Stomach smooth muscle (tissue), 2 donors: ENCODE measurements around the gene MSMP.

Experiments used
- H3K27ac ChIP-seq: one replicate; pipeline ENCODE4 v1.7.0; 2013; ENCODE audit warnings: mild to moderate bottlenecking, low read length, inconsistent platforms
- H3K27me3 ChIP-seq, 2 donors: one replicate each; pipeline ENCODE4 v1.7.0; 2013; ENCODE audit warnings: low read length in 2 of 2; ENCODE audit not compliant: insufficient read depth in 2 of 2, control insufficient read depth in 1 of 2
- H3K36me3 ChIP-seq, 2 donors: one replicate each; pipeline ENCODE4 v1.7.0; 2013; ENCODE audit warnings: low read length in 2 of 2; ENCODE audit not compliant: control insufficient read depth in 2 of 2, insufficient read depth in 2 of 2
- H3K4me1 ChIP-seq: one replicate; pipeline ENCODE4 v1.7.0; 2013; ENCODE audit warnings: low read length; ENCODE audit not compliant: control insufficient read depth, insufficient read depth
- H3K4me3 ChIP-seq, 2 donors: one replicate each; pipeline ENCODE4 v1.7.0; 2013; ENCODE audit warnings: low read length in 2 of 2
- H3K9ac ChIP-seq, 2 donors: one replicate each; pipeline ENCODE4 v1.7.0; 2013; ENCODE audit warnings: low read length in 2 of 2, mild to moderate bottlenecking in 1 of 2
- H3K9me3 ChIP-seq, 2 donors: one replicate each; pipeline ENCODE4 v1.7.0; 2013; ENCODE audit warnings: low read length in 2 of 2; ENCODE audit not compliant: control insufficient read depth in 2 of 2
- donor health status: healthy.
- donor health status: Pancreatic carcinoma.

MSMP gene

DNA sequence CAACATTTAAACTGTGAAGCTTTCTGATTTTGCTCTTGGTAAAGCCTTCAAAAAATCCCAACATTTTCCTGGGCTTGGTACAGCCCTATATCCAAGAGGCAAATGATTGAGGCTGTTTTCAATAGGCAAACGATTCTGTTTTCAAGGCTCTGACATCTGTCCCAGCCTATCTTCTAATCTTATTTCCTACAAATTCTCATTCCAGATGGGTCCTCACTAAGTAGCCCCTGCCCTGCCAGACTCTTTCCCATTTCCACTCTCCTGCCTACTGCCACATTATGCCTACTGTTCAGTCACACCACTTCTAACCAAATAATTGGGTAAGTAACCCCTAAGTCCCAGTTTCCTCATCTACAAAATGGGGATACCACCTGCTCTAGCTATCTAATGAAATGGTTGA lies 8.5 kb downstream of the MSMP start:
- H3K9ac ChIP-seq, result peak overlapping the region in 1 of 2 donors; percentile 37
- H3K36me3 ChIP-seq, result peaks cover 38 to 40% of the 10 kb centered on the region in 2 donors
- H3K9me3 ChIP-seq, result no peaks in the 10 kb centered on the region
- no peak overlapping the region for H3K27ac ChIP-seq
- no peaks in the 10 kb centered on the region for H3K27me3 ChIP-seq
- peak overlapping the region; percentile 50 to 97 for H3K4me3 ChIP-seq
- H3K4me1 ChIP-seq, result peaks cover 39% of the 10 kb centered on the region

DNA sequence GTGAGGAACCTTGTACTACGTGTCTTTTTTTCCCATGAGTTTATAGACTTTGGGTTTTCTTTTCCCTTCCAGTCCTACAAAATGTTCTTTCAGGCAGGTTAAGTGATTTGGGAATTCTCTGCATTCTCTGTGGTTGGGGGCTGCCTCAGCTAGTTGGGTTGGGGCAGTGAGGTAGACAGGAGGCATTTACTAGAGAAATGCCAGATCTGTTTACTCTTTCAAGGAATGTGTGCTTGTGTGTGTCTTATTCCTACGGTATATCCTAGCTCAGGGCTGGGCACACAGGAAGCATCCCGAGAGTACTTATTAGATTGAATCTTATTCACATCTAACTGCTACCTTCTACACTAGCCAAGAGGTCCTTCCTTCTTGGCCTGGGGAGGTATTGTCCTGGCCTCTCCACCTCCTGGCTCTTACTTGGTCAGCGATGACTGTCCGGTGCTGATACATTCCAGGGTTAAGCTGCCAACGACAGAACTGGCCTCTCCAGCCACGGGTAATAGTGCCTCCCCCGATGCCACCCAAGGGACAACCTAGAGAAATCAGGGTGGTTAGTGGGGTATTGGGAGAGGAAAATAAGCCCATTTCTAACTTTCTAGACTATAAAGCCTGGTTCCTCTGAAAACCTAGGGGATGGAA lies 10.1 kb downstream of the MSMP start:
- Histone ChIP-seq H3K27me3 (no peaks in the 10 kb centered on the region), H3K9ac (peak overlapping the region in 1 of 2 donors; percentile 36), H3K36me3 (peaks cover 54 to 55% of the 10 kb centered on the region in 2 donors), H3K4me1 (peaks cover 30% of the 10 kb centered on the region), H3K4me3 (no peak overlapping the region), H3K9me3 (no peaks in the 10 kb centered on the region), H3K27ac (peak overlapping the region; percentile 53)

DNA sequence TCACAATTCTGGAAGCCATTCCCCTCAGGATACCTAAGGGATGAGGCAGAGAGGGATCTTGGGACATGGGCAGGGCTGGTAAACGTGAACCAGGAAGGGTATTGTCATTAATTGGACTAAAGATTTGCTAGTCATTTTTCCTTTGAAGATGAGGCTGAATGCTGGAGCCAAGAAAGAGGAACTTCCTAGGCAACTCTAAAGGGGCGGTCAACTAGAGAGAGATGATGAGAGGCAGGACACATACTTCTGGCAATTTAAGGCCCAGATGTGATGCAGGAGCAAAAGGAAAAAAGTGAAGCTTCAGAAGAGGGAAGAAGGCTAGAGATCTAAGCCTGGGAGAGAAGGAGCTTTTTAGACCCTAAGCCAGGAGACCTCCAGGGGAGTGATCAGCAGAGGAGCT lies 10.6 kb downstream of the MSMP start:
- Histone ChIP-seq H3K27me3 (no peaks in the 10 kb centered on the region), H3K4me3 (no peak overlapping the region), H3K9me3 (no peaks in the 10 kb centered on the region), H3K9ac (peak overlapping the region in 1 of 2 donors; percentile 29), H3K4me1 (peaks cover 29% of the 10 kb centered on the region), H3K36me3 (peaks cover 59 to 61% of the 10 kb centered on the region in 2 donors), H3K27ac (no peak overlapping the region)

DNA sequence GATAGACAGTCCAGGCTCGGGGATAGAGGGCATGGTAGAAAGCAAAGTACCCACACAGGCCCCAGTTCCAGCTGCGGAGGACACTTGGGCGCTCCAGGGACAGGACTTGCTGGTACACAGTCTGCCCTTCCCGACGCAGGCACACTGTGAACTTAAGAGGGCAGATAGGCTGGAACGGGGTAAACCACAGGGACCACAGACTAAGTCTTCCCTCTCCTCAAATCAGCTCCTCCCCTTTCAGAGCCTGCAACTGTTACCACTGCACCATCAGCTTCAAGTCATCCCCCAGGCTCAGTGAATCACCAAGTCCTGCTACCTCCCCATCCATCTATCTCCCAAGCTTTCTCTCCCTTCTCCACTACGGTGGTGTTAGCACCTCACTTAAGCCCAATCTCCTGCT lies 12.3 kb downstream of the MSMP start:
- Histone ChIP-seq H3K4me1 (peaks cover 12% of the 10 kb centered on the region), H3K27ac (no peak overlapping the region), H3K9ac (peak overlapping the region in 1 of 2 donors; percentile 13), H3K36me3 (peaks cover 76 to 78% of the 10 kb centered on the region in 2 donors), H3K4me3 (no peak overlapping the region), H3K27me3 (no peaks in the 10 kb centered on the region), H3K9me3 (no peaks in the 10 kb centered on the region)

DNA sequence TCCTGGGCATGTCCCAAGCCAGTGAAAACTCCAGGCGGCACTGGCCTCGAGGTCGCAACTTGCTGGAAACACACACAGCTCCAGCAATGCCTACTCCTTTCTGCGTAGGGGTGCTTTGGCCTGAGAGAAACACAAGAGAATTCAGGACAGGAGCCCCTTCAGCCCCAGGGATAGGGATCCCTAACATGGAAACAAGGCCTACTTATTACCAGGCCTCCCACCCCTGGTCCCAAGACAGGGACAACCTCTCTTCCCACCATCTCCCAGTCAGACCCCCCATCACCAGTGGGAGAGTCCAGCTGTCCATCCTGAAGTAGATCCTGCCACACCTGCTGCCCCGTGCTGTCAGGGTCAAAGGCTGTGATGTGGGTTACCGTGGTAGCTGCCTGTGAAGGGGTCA lies 13.8 kb downstream of the MSMP start:
- H3K9me3 ChIP-seq, result no peaks in the 10 kb centered on the region
- H3K27me3 ChIP-seq, result no peaks in the 10 kb centered on the region
- H3K9ac ChIP-seq, result no peak overlapping the region
- no peak overlapping the region for H3K4me3 ChIP-seq
- peaks cover 91 to 93% of the 10 kb centered on the region in 2 donors for H3K36me3 ChIP-seq
- H3K27ac ChIP-seq, result no peak overlapping the region
- peaks cover 7% of the 10 kb centered on the region for H3K4me1 ChIP-seq

DNA sequence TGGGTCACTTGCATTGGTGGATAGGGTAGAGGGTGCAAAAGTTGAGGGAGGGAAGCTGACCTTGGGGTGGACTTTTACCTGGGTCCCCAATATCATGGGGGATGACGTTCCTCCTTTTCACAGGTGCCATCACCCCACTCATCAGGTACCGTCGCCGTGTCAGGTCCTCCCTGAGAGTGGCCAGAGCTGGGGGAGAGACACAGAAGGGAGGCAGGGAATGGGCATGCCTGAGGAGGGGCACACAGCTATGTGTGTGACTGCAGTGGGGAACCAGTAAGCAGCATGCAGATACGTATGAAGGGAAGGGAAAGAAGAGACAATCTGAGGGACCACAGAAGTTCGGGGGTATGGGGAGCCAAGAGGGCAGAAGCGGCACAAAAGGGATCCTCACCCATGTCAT lies 15.2 kb downstream of the MSMP start:
- no peaks in the 10 kb centered on the region for H3K9me3 ChIP-seq
- H3K27ac ChIP-seq, result no peak overlapping the region
- H3K4me3 ChIP-seq, result no peak overlapping the region
- peaks cover 87 to 88% of the 10 kb centered on the region in 2 donors for H3K36me3 ChIP-seq
- H3K27me3 ChIP-seq, result no peaks in the 10 kb centered on the region
- peaks cover 5% of the 10 kb centered on the region for H3K4me1 ChIP-seq
- no peak overlapping the region for H3K9ac ChIP-seq

DNA sequence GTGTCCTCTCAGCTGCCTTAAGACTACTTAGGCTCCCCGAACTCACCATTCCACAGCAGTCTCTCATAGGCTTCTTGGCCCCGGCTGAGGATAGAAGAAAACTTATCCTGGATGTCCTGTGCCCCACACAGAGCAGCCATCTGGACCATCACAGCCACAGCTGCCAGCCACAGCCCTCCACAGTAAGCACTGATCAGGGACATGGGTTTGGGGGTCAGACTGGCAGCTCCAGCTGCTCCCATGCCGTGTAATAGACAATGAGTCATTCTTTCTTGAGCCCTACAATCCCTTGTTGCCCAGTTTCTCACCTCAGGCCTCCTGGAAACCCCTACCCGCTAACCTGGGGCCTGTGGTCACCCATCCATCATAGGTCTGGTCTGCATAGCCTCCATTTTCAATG lies 15.9 kb downstream of the MSMP start:
- Histone ChIP-seq H3K36me3 (peaks cover 79 to 82% of the 10 kb centered on the region in 2 donors), H3K9me3 (no peaks in the 10 kb centered on the region), H3K9ac (no peak overlapping the region)

DNA sequence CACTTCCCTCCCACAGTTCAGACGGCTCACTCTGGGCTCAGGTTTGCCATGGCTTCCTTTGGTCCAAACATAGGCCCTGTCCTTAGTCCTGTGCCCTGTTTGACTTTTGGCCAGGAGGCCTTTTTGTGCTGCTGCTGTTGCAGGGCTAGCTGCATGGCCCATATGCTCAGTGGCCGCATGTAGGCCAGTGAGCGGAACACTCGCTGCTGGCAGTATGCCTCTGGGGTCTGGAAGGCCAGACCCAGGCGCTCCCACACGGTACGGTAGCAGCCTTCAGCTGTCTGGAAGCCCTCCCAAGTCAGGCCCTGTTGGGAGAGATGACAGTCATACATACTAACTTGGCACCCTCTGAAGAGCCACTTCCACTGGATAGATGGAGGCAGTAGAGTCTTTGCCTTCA lies 16.9 kb downstream of the MSMP start:
- Histone ChIP-seq H3K4me3 (no peak overlapping the region), H3K9ac (no peak overlapping the region), H3K27me3 (no peaks in the 10 kb centered on the region), H3K9me3 (no peaks in the 10 kb centered on the region), H3K4me1 (peaks cover 20% of the 10 kb centered on the region), H3K36me3 (peaks cover 69 to 72% of the 10 kb centered on the region in 2 donors), H3K27ac (no peak overlapping the region)

More for the DNA sequence above, 15.9 kb downstream of the MSMP start:
- Histone ChIP-seq H3K27ac (peak overlapping the region; percentile 11), H3K4me1 (peaks cover 12% of the 10 kb centered on the region), H3K27me3 (no peaks in the 10 kb centered on the region), H3K4me3 (no peak overlapping the region)

DNA sequence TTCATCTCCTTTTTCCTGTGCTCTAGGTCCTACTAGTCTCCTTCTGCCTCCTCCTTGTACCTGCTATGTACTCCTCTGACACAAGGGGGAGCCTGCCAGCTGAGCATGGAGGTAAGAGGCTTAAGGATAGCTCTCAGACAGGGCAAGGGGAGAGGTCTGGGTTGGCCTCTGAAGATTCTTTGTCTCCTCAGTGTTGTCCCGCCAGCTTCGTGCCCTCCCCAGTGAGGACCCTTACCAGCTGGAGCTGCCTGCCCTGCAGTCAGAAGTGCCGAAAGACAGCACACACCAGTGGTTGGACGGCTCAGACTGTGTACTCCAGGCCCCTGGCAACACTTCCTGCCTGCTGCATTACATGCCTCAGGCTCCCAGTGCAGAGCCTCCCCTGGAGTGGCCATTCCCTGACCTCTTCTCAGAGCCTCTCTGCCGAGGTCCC lies 17.9 kb downstream of the MSMP start:
- H3K9ac ChIP-seq, result no peak overlapping the region
- H3K4me1 ChIP-seq, result peaks cover 20% of the 10 kb centered on the region
- H3K9me3 ChIP-seq, result no peaks in the 10 kb centered on the region
- H3K27ac ChIP-seq, result peak overlapping the region; percentile 31
- H3K27me3 ChIP-seq, result no peaks in the 10 kb centered on the region
- H3K4me3 ChIP-seq, result no peak overlapping the region
- peaks cover 62 to 64% of the 10 kb centered on the region in 2 donors for H3K36me3 ChIP-seq

DNA sequence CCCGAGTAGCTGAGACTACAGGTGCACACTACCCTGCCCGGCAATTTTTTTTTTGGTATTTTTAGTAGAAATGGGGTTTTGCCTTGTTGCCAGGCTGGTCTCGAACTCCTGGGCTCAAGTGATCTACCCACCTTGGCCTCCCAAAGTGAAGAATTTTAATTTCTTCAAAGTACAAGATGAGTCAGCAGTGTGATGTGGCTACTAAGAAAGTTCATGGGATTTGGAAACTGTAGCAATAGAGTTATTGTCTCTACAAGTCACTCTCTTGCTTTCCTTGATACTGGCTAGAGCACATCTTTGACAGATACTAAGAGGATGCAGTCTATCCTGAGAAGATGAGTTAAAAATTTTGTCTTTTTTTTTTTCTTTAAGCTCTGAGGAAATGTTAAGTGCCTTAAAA lies 20.0 kb downstream of the MSMP start:
- peak overlapping the region in 1 of 2 donors; percentile 13 for H3K9ac ChIP-seq
- no peaks in the 10 kb centered on the region for H3K27me3 ChIP-seq
- H3K27ac ChIP-seq, result peak overlapping the region; percentile 99
- H3K4me1 ChIP-seq, result peaks cover 37% of the 10 kb centered on the region
- H3K9me3 ChIP-seq, result no peaks in the 10 kb centered on the region
- no peak overlapping the region for H3K4me3 ChIP-seq
- H3K36me3 ChIP-seq, result peaks cover 43% of the 10 kb centered on the region in 2 donors

DNA sequence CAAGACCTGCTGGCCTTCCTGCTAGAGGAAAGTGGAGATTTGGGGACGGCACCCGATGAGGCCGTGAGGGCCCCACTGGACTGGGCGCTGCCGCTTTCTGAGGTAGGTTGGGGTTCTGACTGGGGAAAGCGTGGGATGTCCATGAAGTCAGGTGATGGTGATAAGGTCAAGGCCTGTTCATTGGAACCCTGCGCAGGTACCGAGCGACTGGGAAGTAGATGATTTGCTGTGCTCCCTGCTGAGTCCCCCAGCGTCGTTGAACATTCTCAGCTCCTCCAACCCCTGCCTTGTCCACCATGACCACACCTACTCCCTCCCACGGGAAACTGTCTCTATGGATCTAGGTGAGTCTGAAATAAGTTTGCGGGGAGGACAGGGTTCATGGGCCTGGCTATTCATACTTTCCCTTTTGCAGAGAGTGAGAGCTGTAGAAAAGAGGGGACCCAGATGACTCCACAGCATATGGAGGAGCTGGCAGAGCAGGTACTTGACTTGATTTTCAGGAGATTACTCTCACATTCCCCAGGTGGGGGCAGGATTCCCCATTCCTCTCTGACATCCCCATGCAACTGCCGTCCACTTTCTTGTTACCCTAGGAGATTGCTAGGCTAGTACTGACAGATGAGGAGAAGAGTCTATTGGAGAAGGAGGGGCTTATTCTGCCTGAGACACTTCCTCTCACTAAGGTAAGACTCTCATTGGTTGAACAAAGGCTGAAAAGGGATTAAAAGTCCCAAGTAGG lies 21.1 kb downstream of the MSMP start:
- peak overlapping the region; percentile 95 for H3K4me3 ChIP-seq
- H3K27me3 ChIP-seq, result no peaks in the 10 kb centered on the region
- peaks cover 48% of the 10 kb centered on the region for H3K4me1 ChIP-seq
- H3K27ac ChIP-seq, result peak overlapping the region; percentile 99
- H3K36me3 ChIP-seq, result peaks cover 32% of the 10 kb centered on the region in 2 donors
- no peaks in the 10 kb centered on the region for H3K9me3 ChIP-seq
- peak overlapping the region; percentile 96 to 100 for H3K9ac ChIP-seq
